GM18951 (cell line): ENCODE data around the gene GRIA3.
"Not testable (repeated sequence)": the region's sequence is repeated elsewhere in the genome, so short reads cannot be mapped to it uniquely, and the experiment has no call there.

ENCODE experiments used
- POLR2A ChIP-seq: IDR thresholded peaks from 4 replicates; pipeline ENCODE4 v1.6.1; 2011; ENCODE audit warnings: mild to moderate bottlenecking; ENCODE audit not compliant: insufficient read length, insufficient read depth; ENCODE audit errors: extremely low read depth
- in situ Hi-C: fragments of 300-500 bp; cut with MboI; formaldehyde crosslinking; loops from one replicate; pipeline ENCODE4 v1.12.0; 2022; ENCODE audit warnings: low sequenced_read_pairs, mixed read lengths, inconsistent platforms; ENCODE audit not compliant: unreplicated experiment

GRIA3 gene

DNA sequence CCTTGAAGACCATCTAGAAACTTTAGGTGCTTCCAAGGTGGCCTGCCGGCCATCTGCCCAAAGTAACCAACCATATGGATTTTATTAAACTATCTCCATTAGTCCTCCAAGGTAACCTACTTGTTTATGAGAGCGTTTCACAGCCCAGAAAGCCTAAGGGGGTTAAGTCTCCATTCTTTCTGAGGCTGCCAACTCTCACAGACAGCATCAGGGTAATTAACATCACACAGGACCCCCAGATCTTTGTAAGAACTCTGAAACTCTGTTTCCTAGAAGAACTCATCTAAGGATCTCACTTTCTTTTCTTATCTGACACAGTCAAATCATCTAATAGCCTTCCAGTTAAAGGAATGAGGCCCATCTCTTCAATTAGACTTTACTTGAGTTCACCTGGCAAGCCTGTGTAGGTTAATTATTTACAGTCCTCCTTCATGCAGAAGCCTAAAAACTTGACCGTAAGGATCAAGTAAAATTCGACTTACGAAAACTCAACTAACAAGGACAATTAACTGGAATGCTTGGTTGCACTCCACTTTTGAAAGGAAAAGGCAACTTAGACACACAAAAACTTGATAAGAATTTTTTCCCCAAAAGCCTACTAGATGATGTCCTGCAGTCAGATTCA, 252.5 kb downstream of the GRIA3 start:
- TF ChIP-seq POLR2A = no peak
- in situ Hi-C loops = no loop called here

DNA sequence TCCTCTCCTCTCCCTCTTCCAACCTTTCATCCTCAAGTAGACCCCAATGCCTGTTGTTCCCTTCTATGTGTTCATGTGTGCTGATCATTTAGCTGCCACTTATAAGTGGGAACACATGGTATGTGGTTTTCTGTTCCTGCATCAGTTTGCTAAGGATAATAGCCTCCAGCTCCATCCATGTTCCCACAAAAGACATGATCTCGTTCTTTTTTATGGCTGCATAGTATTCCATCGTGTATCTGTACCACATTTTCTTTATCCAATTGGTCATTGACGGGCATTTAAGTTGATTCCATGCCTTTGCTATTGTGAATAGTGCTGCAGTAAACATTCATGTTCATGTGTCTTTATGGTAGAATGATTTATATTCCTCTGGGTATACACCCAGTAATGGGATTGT, 255.8 kb downstream of the GRIA3 start:
- in situ Hi-C loops = not testable (repeated sequence)

DNA sequence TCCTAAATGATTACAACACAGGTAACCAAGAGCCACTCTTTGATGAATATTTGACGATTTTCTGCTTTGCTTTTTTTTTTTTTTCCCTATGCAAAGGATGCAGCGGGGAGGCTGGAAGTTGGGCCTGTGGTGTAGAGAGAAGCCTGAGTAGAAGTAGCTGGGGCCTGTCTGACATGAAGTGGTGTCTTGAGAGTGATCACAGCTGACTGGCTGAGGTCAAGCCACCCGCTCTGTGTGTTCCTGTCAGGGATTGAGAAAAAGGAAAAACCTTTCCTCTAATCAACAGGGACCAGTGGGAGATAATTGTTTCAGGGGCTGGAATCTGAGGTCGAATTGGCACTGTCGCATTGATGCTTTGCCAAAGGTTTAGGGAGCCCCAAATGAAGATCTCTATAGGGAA, 258.7 kb downstream of the GRIA3 start:
- in situ Hi-C loops = no loop called here
- no peak for TF ChIP-seq POLR2A

- no peak for TF ChIP-seq POLR2A
- in situ Hi-C loops = no loop called here
Observed at GRCh38 chrX:123447506-123447905, 263.4 kb downstream of the GRIA3 start.

GRCh38 chrX:123449335-123449734, 265.3 kb downstream of the GRIA3 start:
- in situ Hi-C loops = no loop called here
- no peak for TF ChIP-seq POLR2A

DNA sequence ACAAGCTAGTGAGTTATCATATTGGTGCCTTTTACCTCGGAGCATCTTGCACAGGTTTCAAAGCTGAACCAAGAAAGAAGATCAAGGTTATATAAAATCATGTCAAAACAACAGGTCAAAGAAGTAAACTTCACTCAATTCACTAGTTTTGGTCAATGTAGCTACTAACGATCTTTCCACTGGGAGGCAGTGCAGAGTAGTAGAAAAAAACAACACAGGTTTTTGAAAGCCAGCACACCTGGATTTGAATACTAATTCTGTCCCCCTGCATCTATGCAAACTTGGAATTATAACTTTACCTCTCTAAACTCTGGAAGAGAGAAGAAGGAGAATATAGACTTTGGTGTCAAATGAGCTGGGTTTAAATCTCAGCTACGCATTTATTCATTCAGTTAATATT, 266.1 kb downstream of the GRIA3 start:
- in situ Hi-C loops = no loop called here
- no peak for TF ChIP-seq POLR2A

DNA sequence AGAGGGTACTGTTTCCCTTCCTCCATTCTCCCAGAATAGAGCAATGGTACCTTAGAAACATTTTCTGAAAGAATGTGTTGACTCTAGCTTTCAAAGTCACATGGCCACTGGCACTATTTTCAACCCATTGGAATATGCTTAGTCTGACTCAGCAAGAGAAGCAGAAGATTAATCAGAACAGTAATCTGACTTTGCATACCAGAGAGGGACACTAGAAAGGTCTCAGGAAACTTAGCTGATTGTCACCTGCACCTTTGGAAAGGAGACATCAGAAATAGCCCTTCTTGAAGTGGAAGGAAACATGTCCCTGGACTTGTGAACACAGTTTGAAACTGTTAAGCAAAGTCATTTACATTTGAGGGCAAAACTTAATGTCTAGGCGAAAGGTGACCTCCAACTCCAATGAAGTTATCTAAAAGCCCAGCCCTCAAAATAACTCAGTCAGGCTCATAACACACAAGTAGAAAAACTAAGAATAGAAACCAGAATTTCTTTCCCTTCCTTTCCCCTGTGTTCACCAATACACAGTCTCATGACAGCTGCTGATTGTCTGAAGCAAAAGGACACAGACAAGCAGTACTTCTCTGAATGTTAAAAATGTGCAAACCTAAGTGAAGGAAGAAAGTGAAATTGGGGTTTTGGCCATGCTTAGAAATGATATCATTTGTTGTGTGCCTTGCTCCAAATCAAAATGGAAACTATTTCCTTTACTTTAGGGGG, 270.8 kb downstream of the GRIA3 start:
- in situ Hi-C loops = no loop called here
- TF ChIP-seq POLR2A = no peak

DNA sequence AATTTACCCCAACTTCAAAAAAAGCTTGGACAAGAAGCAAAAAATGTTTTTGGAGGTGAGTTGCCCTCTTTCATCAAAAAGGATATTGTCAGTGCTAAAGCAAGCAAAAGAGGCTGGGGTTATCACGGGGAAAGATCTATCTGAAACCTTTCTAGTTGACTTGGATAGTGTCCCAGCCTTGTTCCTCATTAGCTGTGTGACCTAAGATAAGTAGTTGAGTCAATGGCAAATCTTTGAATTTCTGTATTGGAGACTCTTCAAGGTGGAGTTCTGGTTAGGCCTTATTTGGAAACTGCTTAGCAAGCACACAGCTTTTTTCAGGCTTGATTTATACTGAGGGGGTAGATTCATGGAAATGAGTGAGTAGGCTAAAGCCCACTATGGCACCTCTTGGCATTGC, 271.6 kb downstream of the GRIA3 start:
- TF ChIP-seq POLR2A = no peak
- in situ Hi-C loops = no loop called here

- in situ Hi-C loops = no loop called here
- no peak for TF ChIP-seq POLR2A
Observed at GRCh38 chrX:123464709-123465108, 280.6 kb downstream of the GRIA3 start.

DNA sequence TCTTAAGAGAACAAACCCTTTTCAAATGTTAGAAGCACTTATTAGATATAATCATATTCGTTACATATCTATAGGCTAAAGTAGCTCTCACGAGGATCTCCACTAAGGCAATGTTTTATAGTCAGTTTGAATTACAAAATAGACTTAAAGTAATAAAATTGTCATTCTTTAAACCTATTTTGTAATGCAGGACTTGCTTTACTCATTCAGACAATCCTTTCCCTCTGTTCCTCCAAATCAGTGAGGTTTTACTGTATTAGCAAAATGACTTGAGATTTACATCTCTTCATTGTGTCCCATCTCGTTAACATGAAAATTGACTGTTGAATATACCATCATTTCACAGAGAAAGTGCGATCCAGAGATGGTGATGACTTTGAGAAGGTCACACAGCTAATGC, 284.4 kb downstream of the GRIA3 start:
- TF ChIP-seq POLR2A = no peak
- in situ Hi-C loops = no loop called here

- in situ Hi-C loops = no loop called here
- TF ChIP-seq POLR2A = no peak
Observed at GRCh38 chrX:123475068-123475724, 291.1 kb downstream of the GRIA3 start.

DNA sequence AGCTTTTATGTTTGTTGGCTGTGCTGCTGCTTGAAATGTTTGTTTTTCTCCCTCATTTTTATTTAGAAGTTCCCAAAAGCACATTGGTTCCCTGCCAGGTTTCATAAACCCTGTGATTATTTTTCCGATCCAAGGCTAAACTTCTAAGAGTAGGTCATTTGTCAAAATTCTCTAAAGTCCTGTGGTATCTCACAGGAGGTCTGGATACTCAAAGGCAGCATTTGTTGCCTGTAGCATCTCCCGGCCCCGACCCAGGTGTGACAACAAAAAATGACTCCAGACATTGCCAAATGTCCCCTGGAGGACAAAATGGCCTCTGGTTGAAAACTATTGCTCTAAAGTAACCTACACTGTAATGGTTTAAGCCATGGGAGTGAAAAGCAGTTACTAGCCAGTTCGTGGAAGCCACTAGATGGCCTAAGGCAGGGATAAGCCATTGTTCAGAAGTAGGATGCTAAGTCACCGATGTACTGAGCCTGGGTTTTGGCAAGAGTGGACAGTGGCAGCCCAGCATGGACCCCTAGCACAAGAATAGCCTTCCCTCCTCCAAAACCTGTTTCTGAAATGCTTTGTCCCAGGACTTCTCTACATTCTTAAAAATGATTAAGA, 292.6 kb downstream of the GRIA3 start:
- in situ Hi-C loops = no loop called here
- no peak for TF ChIP-seq POLR2A

GRCh38 chrX:123477673-123478072, 293.6 kb downstream of the GRIA3 start:
- in situ Hi-C loops = no loop called here
- no peak for TF ChIP-seq POLR2A
